ENCODE data around the gene TMEM198.

- TF ChIP-seq CTCF (IDR thresholded peaks at IDR 0.05), result no peak
- no peak for TF ChIP-seq POLR2A (IDR thresholded peaks at IDR 0.05)
Observed at GRCh38 chr2:219557791-219558785, 14.3 kb downstream of the TMEM198 start.
